Liver (tissue), 9 donors: ENCODE data around the gene PEX11A. TPM values are rescaled to one million over a fixed set of nuclear protein-coding genes. Genes with fewer than 3 reads are reported as not detected.

Experiments used
- DNase-seq: peaks from one replicate; pipeline ENCODE4 v3.0.0-alpha.2; 2017; ENCODE audit warnings: low spot score
- H3K27ac ChIP-seq, 2 donors: one replicate each; pipeline ENCODE4 v1.7.0; 2013; ENCODE audit warnings: inconsistent platforms in 2 of 2, low read length in 2 of 2, control low read depth in 1 of 2, low read depth in 1 of 2, mild to moderate bottlenecking in 1 of 2
- H3K27me3 ChIP-seq, 4 donors: one replicate each; pipeline versions ENCODE4 v1.6.1 to v1.7.0; 2013; ENCODE audit warnings: low read length in 3 of 4, inconsistent platforms in 1 of 4, mild to moderate bottlenecking in 1 of 4, moderate library complexity in 1 of 4; ENCODE audit not compliant: control insufficient read depth in 4 of 4, insufficient read depth in 4 of 4
- H3K36me3 ChIP-seq, 4 donors: one replicate each; pipeline versions ENCODE4 v1.6.1 to v1.7.0; 2013; ENCODE audit warnings: low read length in 3 of 4, mild to moderate bottlenecking in 3 of 4, low read depth in 1 of 4, moderate library complexity in 1 of 4; ENCODE audit not compliant: control insufficient read depth in 4 of 4, insufficient read depth in 3 of 4
- H3K4me1 ChIP-seq, 4 donors: one replicate each; pipeline versions ENCODE4 v1.6.1 to v1.7.0; 2013; ENCODE audit warnings: low read length in 3 of 4, mild to moderate bottlenecking in 3 of 4, moderate library complexity in 1 of 4; ENCODE audit not compliant: control insufficient read depth in 4 of 4, insufficient read depth in 4 of 4
- H3K4me3 ChIP-seq, 3 donors: one replicate each; pipeline versions ENCODE4 v1.6.1 to v1.7.0; 2013; ENCODE audit warnings: low read length in 3 of 3, control low read depth in 1 of 3, low read depth in 1 of 3, mild to moderate bottlenecking in 1 of 3
- H3K9ac ChIP-seq, 2 donors: one replicate each; pipeline ENCODE4 v1.7.0; 2013; ENCODE audit warnings: low read length in 2 of 2, mild to moderate bottlenecking in 2 of 2, moderate library complexity in 2 of 2, control low read depth in 1 of 2, low read depth in 1 of 2
- H3K9me3 ChIP-seq, 4 donors: one replicate each; pipeline versions ENCODE4 v1.6.1 to v1.7.0; 2013; ENCODE audit warnings: low read length in 3 of 4; ENCODE audit not compliant: control insufficient read depth in 4 of 4
- EGR1 ChIP-seq, 2 donors: IDR thresholded peaks; 2 replicates each; pipeline ENCODE4 v1.6.1; 2016 to 2018; ENCODE audit warnings: antibody characterized with exemption in 2 of 2, low read depth in 2 of 2
- FOXA1 ChIP-seq: IDR thresholded peaks from 2 replicates; pipeline ENCODE4 v1.6.1; 2016; ENCODE audit warnings: antibody characterized with exemption
- FOXA2 ChIP-seq: IDR thresholded peaks from 2 replicates; pipeline ENCODE4 v1.6.1; 2016; ENCODE audit warnings: antibody characterized with exemption
- GABPA ChIP-seq, 2 donors: IDR thresholded peaks in 1 of 2; conservative IDR thresholded peaks in 1 of 2; 2 replicates each; pipeline ENCODE4 v1.6.1; 2016; ENCODE audit warnings: antibody characterized with exemption in 2 of 2, mild to moderate bottlenecking in 1 of 2, moderate library complexity in 1 of 2
- HNF4A ChIP-seq, 2 donors: conservative IDR thresholded peaks; 2 replicates each; pipeline ENCODE4 v1.6.1; 2016; ENCODE audit warnings: antibody characterized with exemption in 2 of 2, mild to moderate bottlenecking in 2 of 2
- JUND ChIP-seq, 2 donors: IDR thresholded peaks; 2 replicates each; pipeline ENCODE4 v1.6.1; 2016; ENCODE audit warnings: antibody characterized with exemption in 2 of 2
- NR2F2 ChIP-seq: IDR thresholded peaks from 2 replicates; pipeline ENCODE4 v1.6.1; 2016; ENCODE audit warnings: antibody characterized with exemption
- RAD21 ChIP-seq, 2 donors: IDR thresholded peaks; 2 replicates each; pipeline ENCODE4 v1.6.1; 2016; ENCODE audit warnings: antibody characterized with exemption in 2 of 2, mild to moderate bottlenecking in 2 of 2
- SP1 ChIP-seq: IDR thresholded peaks from 2 replicates; pipeline ENCODE4 v1.6.1; 2018; ENCODE audit warnings: antibody characterized with exemption, mild to moderate bottlenecking
- TAF1 ChIP-seq: conservative IDR thresholded peaks from 2 replicates; pipeline ENCODE4 v1.6.1; 2016; ENCODE audit warnings: antibody characterized with exemption, mild to moderate bottlenecking
- YY1 ChIP-seq: IDR thresholded peaks from 2 replicates; pipeline ENCODE4 v1.6.1; 2016; ENCODE audit warnings: antibody characterized with exemption, mild to moderate bottlenecking
- WGBS: extraction: QIAGEN DNeasy Blood & Tissue Kit; methylation state at CpG from one replicate; pipeline ENCODE4 v1.1.7; 2013; 5-methylcytosine and 5-hydroxymethylcytosine counted together
- polyA plus RNA-seq, 2 donors: library from polyadenylated mRNA; stranded (reverse) in 1 of 2; unstranded in 1 of 2; fragments of 200-250 nt in 1 of 2; fragments of >200 nt in 1 of 2; fragmentation: Nextera tagmentation in 1 of 2; extraction: Ambion mirVana in 1 of 2; gene quantifications; one replicate each; pipeline versions ENCODE4 v1.2.1 to v1.2.3, GENCODE V29; 2013 to 2015
- total RNA-seq, 2 donors: library from RNA; depleted of rRNA; stranded (reverse); fragments of >200 nt; gene quantifications; one replicate each; pipeline ENCODE4 v1.2.3, GENCODE V29; 2014
- TF ChIP-seq, protein P1 (sequence below): IDR thresholded peaks from 2 replicates; pipeline ENCODE4 v1.6.1; 2016; ENCODE audit warnings: antibody characterized with exemption
- TF ChIP-seq, protein P2 (sequence below): IDR thresholded peaks from 2 replicates; pipeline ENCODE4 v1.6.1; 2016; ENCODE audit warnings: antibody characterized with exemption, mild to moderate bottlenecking
- TF ChIP-seq, protein P3 (sequence below): IDR thresholded peaks from 2 replicates; pipeline ENCODE4 v1.6.1; 2016; ENCODE audit warnings: antibody characterized with exemption
- donor health status: healthy.
- donor health status: healthy.
- donor health status: healthy.
- donor health status: healthy.
- donor health status: healthy.

The PEX11A gene
- total and polyA plus RNA-seq, 4 donors: 6.6 to 47.9 (median 24.3) TPM

DNA sequence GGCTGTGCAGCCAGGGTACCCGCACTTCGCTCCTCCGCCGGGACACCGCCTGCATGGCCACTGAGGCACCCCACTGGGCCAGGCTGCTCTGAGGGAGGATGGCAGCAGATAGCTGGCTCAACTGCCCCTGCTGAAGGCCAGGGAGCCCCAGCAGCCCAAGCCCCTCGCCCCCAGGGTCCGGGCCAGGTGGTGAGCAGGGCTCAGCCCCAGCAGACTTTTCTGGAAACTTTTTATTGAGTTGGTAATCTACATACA is 22.9 kb downstream of the PEX11A start:
- peaks cover 0 to 2% (median 0%) of the 10 kb centered on the region in 4 donors for H3K4me1 ChIP-seq
- no peak overlapping the region for H3K9ac ChIP-seq
- H3K9me3 ChIP-seq: no peaks in the 10 kb centered on the region
- no peak overlapping the region for H3K4me3 ChIP-seq
- H3K27me3 ChIP-seq: no peaks in the 10 kb centered on the region
- TF ChIP-seq, protein P1, sequence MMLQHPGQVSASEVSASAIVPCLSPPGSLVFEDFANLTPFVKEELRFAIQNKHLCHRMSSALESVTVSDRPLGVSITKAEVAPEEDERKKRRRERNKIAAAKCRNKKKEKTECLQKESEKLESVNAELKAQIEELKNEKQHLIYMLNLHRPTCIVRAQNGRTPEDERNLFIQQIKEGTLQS: no peak
- TF ChIP-seq, protein P2, sequence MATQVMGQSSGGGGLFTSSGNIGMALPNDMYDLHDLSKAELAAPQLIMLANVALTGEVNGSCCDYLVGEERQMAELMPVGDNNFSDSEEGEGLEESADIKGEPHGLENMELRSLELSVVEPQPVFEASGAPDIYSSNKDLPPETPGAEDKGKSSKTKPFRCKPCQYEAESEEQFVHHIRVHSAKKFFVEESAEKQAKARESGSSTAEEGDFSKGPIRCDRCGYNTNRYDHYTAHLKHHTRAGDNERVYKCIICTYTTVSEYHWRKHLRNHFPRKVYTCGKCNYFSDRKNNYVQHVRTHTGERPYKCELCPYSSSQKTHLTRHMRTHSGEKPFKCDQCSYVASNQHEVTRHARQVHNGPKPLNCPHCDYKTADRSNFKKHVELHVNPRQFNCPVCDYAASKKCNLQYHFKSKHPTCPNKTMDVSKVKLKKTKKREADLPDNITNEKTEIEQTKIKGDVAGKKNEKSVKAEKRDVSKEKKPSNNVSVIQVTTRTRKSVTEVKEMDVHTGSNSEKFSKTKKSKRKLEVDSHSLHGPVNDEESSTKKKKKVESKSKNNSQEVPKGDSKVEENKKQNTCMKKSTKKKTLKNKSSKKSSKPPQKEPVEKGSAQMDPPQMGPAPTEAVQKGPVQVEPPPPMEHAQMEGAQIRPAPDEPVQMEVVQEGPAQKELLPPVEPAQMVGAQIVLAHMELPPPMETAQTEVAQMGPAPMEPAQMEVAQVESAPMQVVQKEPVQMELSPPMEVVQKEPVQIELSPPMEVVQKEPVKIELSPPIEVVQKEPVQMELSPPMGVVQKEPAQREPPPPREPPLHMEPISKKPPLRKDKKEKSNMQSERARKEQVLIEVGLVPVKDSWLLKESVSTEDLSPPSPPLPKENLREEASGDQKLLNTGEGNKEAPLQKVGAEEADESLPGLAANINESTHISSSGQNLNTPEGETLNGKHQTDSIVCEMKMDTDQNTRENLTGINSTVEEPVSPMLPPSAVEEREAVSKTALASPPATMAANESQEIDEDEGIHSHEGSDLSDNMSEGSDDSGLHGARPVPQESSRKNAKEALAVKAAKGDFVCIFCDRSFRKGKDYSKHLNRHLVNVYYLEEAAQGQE: no peak
- no peak for TF ChIP-seq NR2F2
- no peak for TF ChIP-seq JUND (IDR thresholded peaks at IDR 0.05)
- TF ChIP-seq SP1: no peak
- no peak for TF ChIP-seq HNF4A (conservative IDR thresholded peaks at IDR 0.05)
- TF ChIP-seq TAF1: no peak
- TF ChIP-seq RAD21 (IDR thresholded peaks at IDR 0.05): no peak
- no peak for TF ChIP-seq GABPA (IDR thresholded peaks at IDR 0.05 in 1 of 2, conservative IDR thresholded peaks at IDR 0.05 in 1 of 2)
- no peak for DNase-seq
- no peak overlapping the region for H3K27ac ChIP-seq
- 97% methylated on average over 7 of the region's 7 CpGs for whole genome bisulfite sequencing
- H3K36me3 ChIP-seq: peaks cover 0 to 11% (median 1%) of the 10 kb centered on the region in 4 donors

DNA sequence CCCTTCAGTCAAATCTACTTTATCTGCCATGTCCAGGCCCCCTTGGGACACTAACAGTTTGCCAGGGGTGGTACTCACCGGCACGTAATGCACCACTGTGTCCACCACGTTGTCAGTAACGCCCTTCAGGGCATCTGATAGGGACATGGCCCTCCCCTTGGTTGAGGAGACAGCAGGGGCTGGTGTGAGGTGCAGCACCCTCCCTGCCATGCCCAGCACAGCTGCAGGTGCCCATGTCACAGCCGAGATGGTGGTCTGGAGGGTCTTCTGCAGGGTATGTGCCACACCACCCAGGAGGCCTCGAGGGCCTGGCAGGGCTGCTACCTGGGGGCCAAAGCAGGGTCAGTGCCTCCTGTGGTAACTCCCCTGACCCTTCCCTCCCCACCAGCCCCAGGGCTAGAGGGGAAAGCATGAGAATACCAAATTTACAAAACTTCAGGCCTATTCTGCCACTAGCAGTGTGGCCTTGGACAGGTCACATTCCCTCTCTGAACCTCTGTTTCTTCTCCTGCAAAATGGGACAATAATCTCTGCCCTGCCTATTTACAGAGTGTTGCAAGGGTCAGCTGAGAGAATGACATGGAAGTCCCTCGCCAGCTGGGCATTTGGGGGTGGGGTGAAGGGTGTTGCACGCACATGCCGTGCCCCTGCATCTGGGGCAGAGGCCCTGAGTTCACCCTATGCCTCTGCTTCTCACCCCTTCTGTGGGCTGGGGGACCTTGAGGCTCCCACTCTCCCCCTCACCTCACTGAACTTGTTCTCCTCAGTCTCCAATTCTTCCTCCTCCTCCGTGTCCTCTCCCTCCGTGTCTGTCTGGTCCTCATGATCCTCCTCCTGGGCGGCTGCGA is 23.5 kb downstream of the PEX11A start:
- TF ChIP-seq, protein P2: no peak
- TF ChIP-seq, protein P3, sequence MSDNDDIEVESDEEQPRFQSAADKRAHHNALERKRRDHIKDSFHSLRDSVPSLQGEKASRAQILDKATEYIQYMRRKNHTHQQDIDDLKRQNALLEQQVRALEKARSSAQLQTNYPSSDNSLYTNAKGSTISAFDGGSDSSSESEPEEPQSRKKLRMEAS: no peak
- TF ChIP-seq YY1 (no peak), FOXA2 (no peak), SP1 (no peak), JUND (IDR thresholded peaks at IDR 0.05) (no peak), GABPA (IDR thresholded peaks at IDR 0.05 in 1 of 2, conservative IDR thresholded peaks at IDR 0.05 in 1 of 2) (no peak), HNF4A (conservative IDR thresholded peaks at IDR 0.05) (no peak), FOXA1 (no peak), RAD21 (IDR thresholded peaks at IDR 0.05) (no peak), EGR1 (IDR thresholded peaks at IDR 0.05; ENCODE audit: low read depth in 2 of 2) (no peak)
- Histone ChIP-seq H3K4me1 (peaks cover 0 to 2% (median 0%) of the 10 kb centered on the region in 4 donors), H3K27me3 (no peaks in the 10 kb centered on the region), H3K9ac (no peak overlapping the region), H3K9me3 (no peaks in the 10 kb centered on the region), H3K4me3 (no peak overlapping the region), H3K36me3 (peaks cover 0 to 11% (median 1%) of the 10 kb centered on the region in 4 donors), H3K27ac (no peak overlapping the region)
- no peak for DNase-seq
- WGBS: 90% methylated on average over 13 of the region's 13 CpGs
